Activated CD8-positive, alpha-beta memory T cell treated with anti-CD3 and anti-CD28 coated beads, Interleukin-2, amount 10 ng/mL, durations not matched to agents 7 days and 5 days (primary cell): ENCODE measurements around the gene DAGLA. TPM values are rescaled to one million over a fixed set of nuclear protein-coding genes. Genes with fewer than 3 reads are reported as not detected.
"Not testable (repeated sequence)": the region's sequence is repeated elsewhere in the genome, so short reads cannot be mapped to it uniquely, and the experiment has no call there.

Experiments used
- ATAC-seq: fragments of 150-1000 bp; cut with Tn5 transposase; one replicate; pipeline ENCODE4 v1.10.0; 2021; ENCODE audit warnings: moderate library complexity
- CTCF ChIA-PET: fragments of 350-600 bp; sonication (Branson Sonifier 250); formaldehyde crosslinking; loops from one replicate; lab custom pipeline; 2021; ENCODE audit warnings: antibody characterized with exemption; lab: Charles Lee
- DNase-seq: peaks from one replicate; pipeline ENCODE4 v3.0.0-alpha.2; 2020
- H3K27ac Mint-ChIP-seq: one replicate; pipeline ENCODE4 v1.8.0; 2021; ENCODE audit warnings: mild to moderate bottlenecking, mixed read lengths
- H3K27me3 Mint-ChIP-seq: one replicate; pipeline ENCODE4 v1.8.0; 2021; ENCODE audit warnings: mixed read lengths
- H3K36me3 Mint-ChIP-seq: one replicate; pipeline ENCODE4 v1.8.0; 2021; ENCODE audit warnings: mild to moderate bottlenecking, mixed read lengths
- H3K4me1 Mint-ChIP-seq: one replicate; pipeline ENCODE4 v1.8.0; 2021; ENCODE audit warnings: mixed read lengths
- H3K4me3 Mint-ChIP-seq: one replicate; pipeline ENCODE4 v1.8.0; 2021; ENCODE audit warnings: mild to moderate bottlenecking, moderate library complexity, mixed read lengths
- H3K9me3 Mint-ChIP-seq: one replicate; pipeline ENCODE4 v1.8.0; 2022; ENCODE audit warnings: low read depth, mixed read lengths
- total RNA-seq, 2 experiments: library from RNA; stranded (reverse); gene quantifications; one replicate each; pipeline ENCODE4 v1.2.3, GENCODE V29; 2021

DAGLA gene
- total RNA-seq, 2 experiments from 2014 or later = not detected

- Mint-ChIP-seq H3K36me3 (no peaks in the 10 kb centered on the region), H3K27ac (no peak overlapping the region), H3K9me3 (no peaks in the 10 kb centered on the region), H3K4me3 (no peak overlapping the region), H3K4me1 (no peaks in the 10 kb centered on the region), H3K27me3 (peaks cover 29% of the 10 kb centered on the region)
- DNase-seq (no peak), ATAC-seq (no peak)
- CTCF ChIA-PET = interaction anchor here (1.7 kb wide), 1 partner anchor 14 kb away, joined by 4 read pairs; no protein-coding TSS in a partner anchor
These were observed 28.1 kb upstream of the DAGLA start for GRCh38 chr11:61652135-61652534.

GRCh38 chr11:61654397-61654829, 25.8 kb upstream of the DAGLA start:
- Mint-ChIP-seq H3K9me3 (no peaks in the 10 kb centered on the region), H3K4me1 (no peaks in the 10 kb centered on the region), H3K4me3 (no peak overlapping the region), H3K27ac (no peak overlapping the region), H3K36me3 (no peaks in the 10 kb centered on the region), H3K27me3 (peaks cover 29% of the 10 kb centered on the region)
- CTCF ChIA-PET = interaction anchor here (0.9 kb wide), 1 partner anchor 16 kb away, joined by 3 read pairs; no protein-coding TSS in a partner anchor
- ATAC-seq = no peak
- DNase-seq = no peak

GRCh38 chr11:61655266-61656159, 24.7 kb upstream of the DAGLA start:
- not testable (repeated sequence) for H3K9me3 Mint-ChIP-seq, H3K36me3 Mint-ChIP-seq, ATAC-seq, DNase-seq, H3K4me3 Mint-ChIP-seq, H3K4me1 Mint-ChIP-seq, H3K27ac Mint-ChIP-seq
- peaks cover 33% of the 10 kb centered on the region for H3K27me3 Mint-ChIP-seq
- CTCF ChIA-PET = interaction anchor here (0.6 kb wide), 1 partner anchor 368 kb away, joined by 3 read pairs; no protein-coding TSS in a partner anchor

GRCh38 chr11:61656347-61657077, 23.7 kb upstream of the DAGLA start:
- Mint-ChIP-seq H3K27me3 (peaks cover 33% of the 10 kb centered on the region), H3K4me3 (no peak overlapping the region), H3K9me3 (no peaks in the 10 kb centered on the region), H3K27ac (no peak overlapping the region), H3K36me3 (no peaks in the 10 kb centered on the region), H3K4me1 (no peaks in the 10 kb centered on the region)
- ATAC-seq (no peak), DNase-seq (no peak)
- CTCF ChIA-PET = interaction anchor here (0.6 kb wide), 1 partner anchor 369 kb away, joined by 3 read pairs; no protein-coding TSS in a partner anchor

GRCh38 chr11:61657566-61658290, 22.5 kb upstream of the DAGLA start:
- H3K9me3 Mint-ChIP-seq = no peaks in the 10 kb centered on the region
- H3K36me3 Mint-ChIP-seq = no peaks in the 10 kb centered on the region
- no peaks in the 10 kb centered on the region for H3K4me1 Mint-ChIP-seq
- peaks cover 29% of the 10 kb centered on the region for H3K27me3 Mint-ChIP-seq
- no peak overlapping the region for H3K4me3 Mint-ChIP-seq
- H3K27ac Mint-ChIP-seq = no peak overlapping the region
- CTCF ChIA-PET = no interaction called here
- ATAC-seq (no peak), DNase-seq (no peak)

- Mint-ChIP-seq H3K4me3 (no peak overlapping the region), H3K9me3 (no peaks in the 10 kb centered on the region), H3K27me3 (peaks cover 16% of the 10 kb centered on the region), H3K27ac (no peak overlapping the region), H3K4me1 (no peaks in the 10 kb centered on the region), H3K36me3 (no peaks in the 10 kb centered on the region)
- ATAC-seq = no peak
- CTCF ChIA-PET = interaction anchor here (2.0 kb wide), 1 partner anchor 74 kb away, joined by 6 read pairs; no protein-coding TSS in a partner anchor
- DNase-seq = no peak
These were observed 20.6 kb upstream of the DAGLA start for GRCh38 chr11:61659413-61660196.

- CTCF ChIA-PET = interaction anchor here (1.6 kb wide), 1 partner anchor 22 kb away, joined by 4 read pairs; no protein-coding TSS in a partner anchor
- H3K27ac Mint-ChIP-seq, DNase-seq, ATAC-seq, H3K4me3 Mint-ChIP-seq, H3K27me3 Mint-ChIP-seq, H3K9me3 Mint-ChIP-seq, H3K36me3 Mint-ChIP-seq, H3K4me1 Mint-ChIP-seq: not testable (repeated sequence)
These were observed 19.2 kb upstream of the DAGLA start for GRCh38 chr11:61660997-61661396.

GRCh38 chr11:61666684-61667297, 13.4 kb upstream of the DAGLA start:
- DNase-seq = no peak
- H3K9me3 Mint-ChIP-seq = no peaks in the 10 kb centered on the region
- H3K4me1 Mint-ChIP-seq = no peaks in the 10 kb centered on the region
- no peak overlapping the region for H3K4me3 Mint-ChIP-seq
- CTCF ChIA-PET = interaction anchor here (1.0 to 2.6 kb wide), 2 partner anchors 28 to 67 kb away, joined by 3 to 8 read pairs; no protein-coding TSS in a partner anchor
- peaks cover 6% of the 10 kb centered on the region for H3K27me3 Mint-ChIP-seq
- H3K36me3 Mint-ChIP-seq = no peaks in the 10 kb centered on the region
- no peak overlapping the region for H3K27ac Mint-ChIP-seq
- ATAC-seq = no peak

- DNase-seq (no peak), ATAC-seq (no peak)
- no peaks in the 10 kb centered on the region for H3K4me1 Mint-ChIP-seq
- no peak overlapping the region for H3K4me3 Mint-ChIP-seq
- CTCF ChIA-PET = interaction anchor here (1.6 to 2.6 kb wide), 2 partner anchors 11 to 66 kb away, joined by 5 to 8 read pairs; no protein-coding TSS in a partner anchor
- H3K27ac Mint-ChIP-seq = no peak overlapping the region
- H3K27me3 Mint-ChIP-seq = peaks cover 6% of the 10 kb centered on the region
- H3K9me3 Mint-ChIP-seq = no peaks in the 10 kb centered on the region
- H3K36me3 Mint-ChIP-seq = no peaks in the 10 kb centered on the region
These were observed 12.4 kb upstream of the DAGLA start for GRCh38 chr11:61667684-61668305.

GRCh38 chr11:61669417-61669816, 10.8 kb upstream of the DAGLA start:
- Mint-ChIP-seq H3K4me1 (no peaks in the 10 kb centered on the region), H3K36me3 (no peaks in the 10 kb centered on the region), H3K27me3 (peaks cover 12% of the 10 kb centered on the region), H3K9me3 (no peaks in the 10 kb centered on the region), H3K4me3 (no peak overlapping the region), H3K27ac (no peak overlapping the region)
- DNase-seq = no peak
- ATAC-seq = no peak
- CTCF ChIA-PET = interaction anchor here (2.6 kb wide), 1 partner anchor 64 kb away, joined by 8 read pairs; no protein-coding TSS in a partner anchor

GRCh38 chr11:61670626-61671025, 9.6 kb upstream of the DAGLA start:
- peaks cover 15% of the 10 kb centered on the region for H3K27me3 Mint-ChIP-seq
- CTCF ChIA-PET = no interaction called here
- DNase-seq (no peak), ATAC-seq (no peak)
- no peaks in the 10 kb centered on the region for H3K4me1 Mint-ChIP-seq
- no peaks in the 10 kb centered on the region for H3K36me3 Mint-ChIP-seq
- H3K4me3 Mint-ChIP-seq = no peak overlapping the region
- H3K27ac Mint-ChIP-seq = no peak overlapping the region
- H3K9me3 Mint-ChIP-seq = no peaks in the 10 kb centered on the region
